Hematopoietic multipotent progenitor cell (in vitro differentiated cells): Measurements from ENCODE around the gene SAMD11. TPM values are rescaled to one million over a fixed set of nuclear protein-coding genes. Genes with fewer than 3 reads are reported as not detected.
"Not testable (repeated sequence)": the region's sequence is repeated elsewhere in the genome, so short reads cannot be mapped to it uniquely, and the experiment has no call there.

Experiments
- DNase-seq, 3 donors: peaks; one replicate each; pipeline ENCODE4 v3.0.0-alpha.2; 2011 to 2015; ENCODE audit warnings: low read depth in 2 of 3, low spot score in 2 of 3
- total RNA-seq: library from RNA; depleted of rRNA; stranded (reverse); fragments of >200 nt; gene quantifications from one replicate; pipeline ENCODE4 v1.2.3, GENCODE V29; 2012

SAMD11 gene, protein sequence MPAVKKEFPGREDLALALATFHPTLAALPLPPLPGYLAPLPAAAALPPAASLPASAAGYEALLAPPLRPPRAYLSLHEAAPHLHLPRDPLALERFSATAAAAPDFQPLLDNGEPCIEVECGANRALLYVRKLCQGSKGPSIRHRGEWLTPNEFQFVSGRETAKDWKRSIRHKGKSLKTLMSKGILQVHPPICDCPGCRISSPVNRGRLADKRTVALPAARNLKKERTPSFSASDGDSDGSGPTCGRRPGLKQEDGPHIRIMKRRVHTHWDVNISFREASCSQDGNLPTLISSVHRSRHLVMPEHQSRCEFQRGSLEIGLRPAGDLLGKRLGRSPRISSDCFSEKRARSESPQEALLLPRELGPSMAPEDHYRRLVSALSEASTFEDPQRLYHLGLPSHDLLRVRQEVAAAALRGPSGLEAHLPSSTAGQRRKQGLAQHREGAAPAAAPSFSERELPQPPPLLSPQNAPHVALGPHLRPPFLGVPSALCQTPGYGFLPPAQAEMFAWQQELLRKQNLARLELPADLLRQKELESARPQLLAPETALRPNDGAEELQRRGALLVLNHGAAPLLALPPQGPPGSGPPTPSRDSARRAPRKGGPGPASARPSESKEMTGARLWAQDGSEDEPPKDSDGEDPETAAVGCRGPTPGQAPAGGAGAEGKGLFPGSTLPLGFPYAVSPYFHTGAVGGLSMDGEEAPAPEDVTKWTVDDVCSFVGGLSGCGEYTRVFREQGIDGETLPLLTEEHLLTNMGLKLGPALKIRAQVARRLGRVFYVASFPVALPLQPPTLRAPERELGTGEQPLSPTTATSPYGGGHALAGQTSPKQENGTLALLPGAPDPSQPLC
- 0.54 TPM for total RNA-seq

DNA sequence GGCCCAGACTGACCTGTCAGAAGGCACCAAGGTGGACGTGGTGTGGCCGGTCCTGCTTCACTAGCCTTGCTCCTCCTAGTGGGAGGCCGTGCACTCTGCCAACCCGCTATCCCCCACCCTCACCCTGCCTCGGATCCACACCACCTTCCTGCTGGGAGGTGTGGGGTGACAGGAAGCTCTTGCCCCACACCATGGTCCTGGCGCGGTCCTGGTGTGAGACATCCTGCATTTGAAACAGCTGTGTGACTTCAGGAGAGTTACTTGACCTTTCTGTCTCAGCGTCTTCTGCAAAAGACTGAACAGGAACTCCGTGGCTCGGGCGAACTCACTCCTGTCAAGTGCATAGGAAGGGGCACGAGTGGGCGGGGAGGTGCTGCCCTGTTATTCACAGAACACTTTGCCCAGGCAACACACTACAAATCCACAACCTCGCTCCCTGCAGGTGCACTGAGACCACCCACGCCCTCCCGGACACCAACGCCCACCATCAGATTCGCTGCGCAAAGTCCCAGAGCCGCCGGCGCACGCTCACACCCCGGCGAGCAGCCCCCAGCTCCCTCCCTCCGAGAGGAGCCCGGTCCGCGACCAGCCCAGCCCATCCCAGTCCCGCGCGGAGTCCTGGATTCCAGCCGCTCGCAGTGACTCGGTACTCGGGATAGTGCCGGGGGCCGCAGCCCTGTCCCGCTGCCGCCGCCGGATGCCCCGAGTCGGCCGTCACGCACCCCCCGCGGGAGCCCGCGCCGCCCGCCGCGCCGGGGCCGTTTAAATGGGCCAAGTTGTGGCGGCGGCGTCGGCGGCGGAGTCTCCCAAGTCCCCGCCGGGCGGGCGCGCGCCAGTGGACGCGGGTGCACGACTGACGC, at the start of gene SAMD11:
TSS of gene SAMD11 (plus strand) at position 793 of the 860 bp plus-strand sequence. CDS start 509 bp downstream, outside the sequence.
- DNase-seq: peak; percentile 42 to 84 (median 78)

DNA sequence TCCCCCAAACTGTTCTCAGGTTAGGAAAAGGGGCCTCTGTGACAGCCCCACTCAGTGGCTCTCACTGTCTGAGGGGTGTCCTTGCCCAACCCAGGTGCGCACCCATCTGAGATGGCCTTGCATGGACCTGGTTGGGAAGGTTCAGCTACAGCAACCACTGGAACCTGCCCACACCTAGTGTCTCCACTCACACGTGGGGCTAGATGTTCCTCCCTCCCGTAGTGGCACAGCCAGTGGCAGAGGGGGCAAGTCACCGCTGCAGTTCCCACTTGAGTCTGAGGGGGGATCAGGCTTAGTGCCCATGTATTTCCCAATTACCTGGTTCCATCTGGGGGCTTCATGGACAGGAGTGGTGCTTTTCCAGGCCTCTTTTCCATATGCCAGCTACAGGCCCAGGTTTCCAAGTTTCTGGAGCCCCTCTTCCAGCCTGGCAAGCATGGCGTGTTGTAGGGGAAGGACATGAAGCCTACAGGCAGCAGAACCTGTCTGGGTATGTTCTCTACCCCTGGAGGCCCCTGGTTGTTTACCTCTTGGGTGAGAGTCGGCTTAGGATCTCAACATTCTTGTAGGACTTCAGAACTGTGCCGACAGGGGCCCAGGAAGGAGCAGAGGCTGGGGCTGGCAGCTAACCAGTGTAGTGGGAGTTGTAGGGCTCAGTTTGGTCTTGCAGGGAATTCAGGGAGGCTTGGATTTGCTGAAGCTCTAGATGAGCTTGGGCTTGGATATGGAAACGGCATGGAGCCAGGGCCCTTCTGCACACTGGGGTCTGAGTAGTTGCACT, 47.1 kb upstream of the SAMD11 start:
- not testable (repeated sequence) for DNase-seq

DNA sequence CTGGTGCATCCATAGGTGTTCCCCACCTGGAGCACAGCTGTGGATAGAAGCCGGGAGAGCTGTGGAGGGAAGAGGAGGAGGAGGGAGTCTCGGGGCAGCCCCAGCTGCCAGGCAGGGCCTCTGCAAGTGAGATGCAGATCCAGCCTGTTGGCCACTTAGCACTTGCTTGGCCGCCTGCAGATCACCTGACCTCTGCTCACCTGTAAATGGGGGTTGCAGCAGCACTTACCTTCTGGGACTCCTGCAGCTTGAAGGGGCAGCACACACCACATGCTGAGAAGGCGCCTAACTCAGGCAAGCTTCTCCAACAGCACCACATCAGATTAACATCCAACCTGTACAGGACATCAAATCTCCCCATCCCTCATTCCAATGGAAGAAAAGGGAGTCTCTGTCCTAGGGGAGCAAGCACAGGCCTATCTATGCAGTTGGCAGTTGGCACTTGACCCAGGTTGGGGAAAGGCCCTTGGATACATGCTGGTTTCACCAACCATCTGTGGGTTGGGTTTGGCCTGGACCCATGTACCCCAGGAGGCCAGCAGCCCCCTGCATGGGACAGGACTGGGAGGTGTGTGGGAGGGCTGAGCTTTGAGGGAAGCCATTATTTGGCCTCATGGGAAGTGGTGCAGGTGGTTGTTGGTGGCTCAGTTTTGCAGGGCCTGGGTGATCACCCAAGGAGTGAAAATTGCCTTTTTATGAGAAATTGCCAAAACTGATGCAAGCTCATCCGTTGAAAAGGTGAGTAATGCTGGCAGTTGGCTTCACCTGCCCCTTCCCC, 46.3 kb upstream of the SAMD11 start:
- not testable (repeated sequence) for DNase-seq

DNA sequence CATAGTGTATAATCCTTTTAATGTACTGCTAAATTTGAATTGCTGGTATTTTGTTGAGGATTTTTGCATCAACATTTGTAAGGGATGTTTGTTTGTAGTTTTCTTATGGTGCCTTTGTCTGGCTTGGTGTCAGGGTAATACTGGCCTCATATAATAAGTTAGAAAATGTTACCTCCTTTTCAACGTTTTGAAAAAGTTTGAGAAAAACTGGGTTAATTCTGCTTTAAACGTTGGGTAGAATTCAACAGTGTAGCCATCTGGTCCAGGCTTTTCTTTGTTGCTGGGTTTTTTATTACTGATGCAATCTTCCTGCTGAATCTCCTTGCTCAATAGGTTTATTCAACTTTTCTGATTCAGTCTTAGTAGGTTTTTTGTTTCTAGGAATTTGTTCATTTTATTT, 43.2 kb upstream of the SAMD11 start:
- not testable (repeated sequence) for DNase-seq

DNA sequence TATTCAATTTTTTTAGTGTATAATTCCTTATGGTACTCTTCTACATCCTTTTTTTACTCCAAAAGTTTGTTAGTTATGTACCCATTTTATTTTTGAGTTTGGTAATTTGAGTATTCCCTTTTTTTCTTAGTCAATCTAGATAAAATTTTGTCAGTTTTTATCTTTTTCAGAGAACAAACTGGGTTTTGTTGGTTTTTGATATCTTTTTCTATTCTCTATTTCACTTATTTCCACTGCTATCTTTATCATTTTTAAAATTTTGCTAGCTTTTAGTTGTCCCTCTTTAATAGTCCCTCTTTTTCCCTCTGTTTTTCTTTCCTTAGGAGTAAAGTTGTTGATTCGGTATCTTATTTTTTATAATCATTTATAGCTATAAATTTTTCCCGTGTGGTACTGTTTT, 42.8 kb upstream of the SAMD11 start:
- not testable (repeated sequence) for DNase-seq

DNA sequence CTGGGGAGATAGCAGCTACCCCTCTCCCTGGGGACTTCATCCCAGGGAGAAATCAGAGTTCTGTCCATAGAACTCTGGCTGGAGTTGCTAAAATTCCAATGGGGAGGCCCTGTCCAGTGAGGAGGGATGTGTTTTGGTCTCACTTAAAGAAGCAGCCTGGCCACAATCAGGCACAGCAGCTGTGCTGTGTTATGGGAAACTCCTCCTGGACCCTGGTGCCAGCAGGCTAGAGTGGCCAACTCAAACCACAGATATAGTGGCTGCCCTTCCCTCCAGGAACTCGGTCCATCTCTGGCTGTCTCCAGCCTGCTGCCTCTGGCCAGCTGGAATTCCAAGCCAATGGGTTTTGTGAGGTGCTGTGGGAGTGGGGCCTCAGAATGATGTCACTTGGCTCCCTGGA, 37.4 kb upstream of the SAMD11 start:
- no peak for DNase-seq

DNA sequence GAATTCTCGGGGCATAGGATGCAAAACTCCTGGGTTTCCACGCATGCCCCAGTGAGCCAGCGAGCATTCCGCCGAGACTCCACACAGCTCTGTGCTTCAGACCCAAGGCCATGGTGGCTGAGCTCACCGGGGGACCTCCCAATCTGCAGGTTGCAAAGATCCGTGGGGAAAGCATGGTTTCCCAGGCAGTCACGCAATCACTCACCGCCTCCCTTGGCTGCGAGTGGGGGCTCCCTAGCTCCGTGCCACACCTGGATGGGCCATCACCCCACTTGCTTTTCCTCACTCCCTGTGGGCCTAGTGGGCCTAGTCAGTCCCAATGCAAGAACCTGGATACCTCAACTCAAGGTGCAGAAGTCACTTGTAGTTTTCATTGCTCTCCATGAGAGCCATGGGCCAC, 37.0 kb upstream of the SAMD11 start:
- no peak for DNase-seq

DNA sequence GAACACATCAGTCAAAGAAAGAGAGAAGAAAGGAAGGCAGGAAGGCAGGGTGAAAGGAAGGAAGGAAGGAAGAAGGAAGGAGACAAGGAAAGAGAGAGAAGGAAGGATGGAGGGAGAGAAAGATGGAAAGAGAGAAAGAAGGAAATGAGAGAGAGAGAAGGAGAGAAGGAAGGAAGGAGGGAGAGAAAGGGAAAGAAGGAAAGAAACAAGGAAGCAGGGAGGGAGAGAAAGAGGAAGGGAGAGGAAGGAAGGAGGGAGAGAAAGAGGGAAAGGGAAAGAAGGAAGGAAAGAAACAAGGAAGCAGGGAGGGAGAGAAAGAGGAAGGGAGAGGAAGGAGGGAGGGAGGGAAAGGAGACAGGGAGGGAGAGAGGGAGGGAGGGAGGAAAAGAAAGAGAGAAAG, 35.4 kb upstream of the SAMD11 start:
- no peak for DNase-seq

DNA sequence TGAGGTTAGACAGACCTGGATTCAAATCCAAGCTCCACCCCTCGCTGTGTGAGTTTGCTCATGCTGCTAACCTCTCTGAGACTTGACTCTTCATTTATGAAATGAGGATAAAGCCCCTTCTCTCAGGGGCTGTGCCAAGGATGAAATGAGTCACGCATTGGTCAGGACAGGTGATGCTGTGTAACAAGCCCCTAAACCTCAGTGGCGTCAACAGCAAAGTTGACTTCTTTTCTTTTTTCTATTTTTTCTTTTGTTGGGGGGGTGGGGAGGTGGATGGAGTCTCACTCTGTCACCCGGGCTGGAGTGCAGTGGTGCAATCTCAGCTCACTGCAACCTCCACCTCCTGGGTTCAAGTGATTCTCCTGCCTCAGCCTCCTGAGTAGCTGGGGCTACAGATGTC, 33.9 kb upstream of the SAMD11 start:
- not testable (repeated sequence) for DNase-seq

DNA sequence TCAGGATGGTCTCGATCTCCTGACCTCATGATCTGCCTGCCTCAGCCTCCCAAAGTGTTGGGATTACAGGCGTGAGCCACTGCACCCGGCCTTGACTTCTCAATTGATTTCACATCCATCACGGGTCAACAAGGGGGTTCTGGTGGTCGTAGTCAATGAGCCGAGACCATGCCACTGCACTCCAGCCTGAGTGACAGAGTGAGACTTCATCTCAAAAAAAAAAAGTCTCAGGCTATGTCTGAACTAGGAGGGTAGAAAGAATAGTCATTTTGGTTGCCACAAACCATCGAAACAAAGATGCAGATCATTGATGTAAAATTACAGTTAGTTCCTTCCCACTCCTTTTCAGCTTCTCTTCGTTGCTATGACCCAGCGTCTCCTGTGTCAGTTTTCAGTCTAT, 33.5 kb upstream of the SAMD11 start:
- not testable (repeated sequence) for DNase-seq

DNA sequence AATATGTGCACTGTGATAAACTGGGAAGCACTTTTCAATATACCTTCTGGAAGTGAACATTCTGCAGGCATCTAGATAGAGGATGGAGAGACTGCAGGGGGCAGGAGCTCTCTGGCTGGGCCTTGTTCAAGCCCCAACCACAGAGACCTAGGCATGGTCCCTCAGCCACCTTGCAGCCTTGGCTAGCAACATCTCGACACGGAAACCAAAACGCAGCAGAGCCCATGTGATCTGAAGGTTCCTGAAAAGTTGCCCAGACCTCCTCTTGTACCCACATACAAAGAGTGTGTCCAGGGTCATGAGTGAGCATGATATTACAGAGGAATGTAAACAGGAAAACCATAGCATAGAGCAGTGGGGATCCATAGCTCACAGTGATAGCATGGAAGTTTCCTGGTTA, 33.1 kb upstream of the SAMD11 start:
- DNase-seq: peak in 1 of 3 donors; percentile 43

DNA sequence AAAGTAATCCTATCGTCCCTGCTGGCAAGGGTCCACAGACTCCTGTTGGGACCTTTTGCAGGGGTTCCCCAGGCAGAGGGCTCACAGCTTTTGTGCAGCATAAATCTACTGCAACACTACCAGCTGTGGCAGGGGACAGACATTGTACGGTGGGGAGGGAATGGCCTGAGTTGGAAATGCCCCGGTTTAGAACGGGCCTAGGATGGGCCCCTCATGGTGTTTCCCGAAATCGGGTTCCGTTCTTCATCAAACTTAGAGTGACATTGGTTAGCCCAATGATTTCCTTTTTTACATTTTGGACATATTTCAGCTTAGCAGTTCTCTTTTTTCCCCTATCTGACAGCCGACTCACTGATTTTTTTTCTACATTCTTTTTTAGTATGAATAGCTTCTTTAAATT, 26.5 kb upstream of the SAMD11 start:
- DNase-seq: peak in 1 of 3 donors; percentile 78

DNA sequence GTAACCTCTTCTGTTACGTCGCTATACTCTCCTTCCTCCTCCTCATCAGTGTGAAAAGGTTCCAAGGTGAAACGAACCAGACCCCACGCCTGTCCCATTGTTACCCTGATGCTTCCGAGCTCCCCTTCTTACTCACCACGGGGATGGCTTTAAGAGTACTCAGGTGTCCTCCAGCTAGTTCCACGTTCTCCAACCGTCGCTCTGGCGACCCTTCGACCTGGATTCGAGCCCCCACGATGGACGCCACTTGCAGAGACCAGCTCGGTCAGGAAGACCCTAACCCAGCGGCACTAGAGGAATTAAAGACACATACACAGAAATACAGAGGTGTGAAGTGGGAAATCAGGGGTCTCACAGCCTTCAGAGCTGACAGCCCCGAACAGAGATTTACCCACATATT, 25.8 kb upstream of the SAMD11 start:
- not testable (repeated sequence) for DNase-seq

DNA sequence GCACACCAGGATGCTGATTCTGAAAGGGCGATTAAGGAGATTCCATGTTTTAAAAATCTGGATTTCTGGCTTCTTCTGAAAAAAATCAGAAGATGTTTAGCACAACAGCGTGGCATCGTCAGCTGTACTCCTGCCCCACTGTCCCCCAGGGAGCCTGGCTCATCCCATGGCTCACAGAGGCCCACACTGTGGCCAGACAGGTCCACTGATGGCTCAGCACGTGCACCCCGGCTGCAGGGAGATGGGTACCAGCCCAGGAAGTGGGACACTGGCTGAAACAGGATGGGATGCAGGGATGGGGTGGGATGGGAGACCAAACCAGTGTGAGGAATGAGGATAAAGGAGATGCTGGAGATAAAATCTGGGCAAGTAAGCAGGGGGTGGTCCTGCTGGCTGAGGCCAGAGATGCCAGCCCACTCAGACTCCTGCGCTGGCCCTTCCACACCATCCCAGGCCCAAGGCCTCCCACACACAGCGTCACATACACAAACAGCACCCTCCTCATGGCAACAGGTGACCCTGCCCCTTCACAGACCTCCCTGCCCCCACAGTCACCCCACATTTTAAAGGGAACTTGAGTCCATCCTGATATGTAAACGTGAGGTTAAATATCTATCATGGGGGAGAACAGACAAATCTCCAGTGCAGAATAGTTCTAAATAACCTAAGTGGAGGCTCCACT, 23.9 kb upstream of the SAMD11 start:
- no peak for DNase-seq

DNA sequence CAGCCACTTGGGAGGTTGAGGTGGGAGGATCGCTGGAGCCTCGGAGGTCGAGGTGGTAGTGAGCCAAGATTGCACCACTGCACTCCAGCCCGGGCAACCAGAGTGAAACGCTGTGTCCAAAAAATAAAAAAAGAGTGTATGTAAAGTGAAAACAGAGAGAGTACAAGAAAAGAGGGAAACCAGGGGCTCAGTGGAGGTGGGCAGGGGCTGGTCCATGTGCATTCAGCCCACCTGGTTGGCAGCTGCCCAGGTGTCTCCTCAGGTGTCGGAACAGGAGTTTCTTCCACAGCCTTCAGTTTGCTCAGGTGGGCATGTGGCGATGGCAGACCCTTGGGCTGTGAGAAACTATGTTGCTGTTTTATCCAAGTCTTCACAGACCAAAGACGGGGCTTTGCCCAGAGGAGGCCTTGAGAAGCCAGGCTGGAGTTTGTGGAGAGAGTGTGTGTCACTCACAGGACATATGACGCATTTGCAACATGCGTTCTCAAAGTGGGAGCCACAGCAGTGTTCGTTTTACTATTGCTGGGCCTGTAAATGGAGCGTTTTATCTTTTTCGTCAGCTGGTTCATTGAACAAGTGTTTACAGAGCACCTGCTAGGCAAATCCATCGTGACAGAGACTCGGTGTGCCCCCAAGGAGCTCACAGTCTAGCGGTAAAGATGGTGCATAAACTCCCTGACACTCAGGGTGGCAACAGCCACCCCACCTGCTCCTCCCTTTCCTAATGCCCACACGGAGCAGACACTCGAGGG, 22.4 kb upstream of the SAMD11 start:
- no peak for DNase-seq

DNA sequence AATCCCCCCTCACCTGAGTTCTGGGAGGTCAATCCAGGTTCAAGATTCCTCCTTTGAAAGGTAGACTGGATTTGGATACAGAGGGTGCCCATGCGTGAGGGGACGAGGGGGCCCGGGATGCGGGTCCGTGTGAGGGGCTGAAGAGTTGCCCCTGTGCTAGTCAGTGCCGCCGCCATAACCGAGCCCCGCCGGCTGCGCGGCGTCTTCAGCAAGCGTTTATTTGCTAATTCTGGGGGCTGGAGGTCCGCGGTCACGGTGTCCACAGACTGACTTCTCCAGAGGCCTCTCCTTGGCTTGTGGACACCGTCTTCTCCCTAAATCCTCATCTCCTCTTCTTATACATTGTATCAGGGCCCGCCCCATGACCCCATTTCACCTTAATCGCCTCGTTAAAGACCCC, 20.9 kb upstream of the SAMD11 start:
- no peak for DNase-seq

DNA sequence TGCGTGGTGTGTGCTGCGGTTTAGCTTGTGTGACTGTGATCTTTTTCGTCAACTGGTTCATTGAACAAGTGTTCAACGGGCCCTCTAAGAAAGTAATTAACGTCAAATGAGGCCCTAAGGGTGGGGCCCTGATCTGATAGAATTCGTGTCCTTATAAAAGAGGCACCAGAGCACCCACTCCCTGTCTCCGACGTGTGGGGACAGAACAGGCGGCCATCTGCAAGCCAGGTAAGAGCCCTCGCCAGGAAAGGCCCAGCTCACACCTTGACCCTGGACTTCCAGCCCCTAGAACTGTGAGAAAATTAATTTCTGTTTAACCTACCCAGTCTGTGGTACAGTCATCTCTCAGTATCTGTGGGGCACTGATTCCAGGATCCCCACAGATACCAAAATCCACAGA, 20.4 kb upstream of the SAMD11 start:
- DNase-seq: no peak

DNA sequence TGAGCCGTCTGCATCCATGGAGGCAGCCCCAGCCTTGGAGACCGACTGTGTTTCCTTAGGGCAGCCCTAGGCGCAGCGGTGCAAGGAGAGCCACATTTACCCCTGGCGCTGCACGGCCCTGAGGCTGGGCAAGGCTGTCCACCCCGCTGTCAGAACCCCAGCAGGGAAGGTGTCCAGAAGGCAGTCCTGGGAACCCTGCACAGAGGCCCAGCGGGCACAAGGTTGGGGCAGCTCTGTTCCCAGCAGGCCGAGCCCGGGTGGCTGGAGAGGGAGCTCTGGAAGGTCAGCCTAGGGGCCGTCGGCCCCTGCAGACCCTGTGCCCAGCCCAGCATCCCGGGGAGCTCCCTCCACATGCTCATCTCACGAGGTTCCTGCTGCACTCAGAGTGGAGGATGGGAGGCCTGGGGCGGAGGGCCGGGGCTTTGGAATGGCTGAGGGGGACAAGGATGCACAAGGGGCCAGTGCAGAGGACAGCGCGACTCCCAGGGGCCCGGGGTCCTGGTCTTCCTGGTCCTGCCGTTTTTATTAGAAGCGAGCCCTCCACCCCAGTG, 19.9 kb upstream of the SAMD11 start:
- DNase-seq: no peak
